DLD1 (cell line): Measurements from ENCODE around the gene SLC24A5.

Experiments
- in situ Hi-C: cut with HindIII; loops from 2 replicates; pipeline ENCODE4 v1.10.0; 2017; ENCODE audit warnings: low sequenced_read_pairs

SLC24A5 gene

GRCh38 chr15:48120745-48121144 lies at the start of gene SLC24A5:
TSS of gene SLC24A5 (plus strand) at chr15:48120990. CDS start at chr15:48121045, 55 bp downstream.
- in situ Hi-C loops, result no loop called here

GRCh38 chr15:48072941-48073340 lies 47.8 kb upstream of the SLC24A5 start:
- in situ Hi-C loops, result no loop called here

DNA sequence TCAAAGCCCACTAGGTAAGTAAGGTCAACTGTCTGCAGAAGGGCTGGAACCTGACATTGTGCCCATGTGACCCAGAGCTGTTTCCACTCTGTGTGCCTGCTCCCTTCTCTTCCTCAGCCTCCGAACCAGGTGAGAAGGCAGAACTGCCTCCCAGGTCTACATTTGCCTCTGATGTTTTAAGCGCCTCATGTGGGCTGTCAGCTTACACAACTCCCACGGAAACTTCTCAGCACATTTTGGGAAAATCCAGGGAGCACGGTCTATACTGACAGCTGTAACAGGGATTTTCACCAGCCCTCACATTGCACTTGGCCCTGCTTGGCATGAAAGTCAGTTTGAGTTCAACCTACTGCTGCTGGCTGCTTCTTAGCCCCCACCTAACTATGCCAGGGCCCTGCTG lies 46.9 kb upstream of the SLC24A5 start:
- in situ Hi-C loops, result no loop called here

DNA sequence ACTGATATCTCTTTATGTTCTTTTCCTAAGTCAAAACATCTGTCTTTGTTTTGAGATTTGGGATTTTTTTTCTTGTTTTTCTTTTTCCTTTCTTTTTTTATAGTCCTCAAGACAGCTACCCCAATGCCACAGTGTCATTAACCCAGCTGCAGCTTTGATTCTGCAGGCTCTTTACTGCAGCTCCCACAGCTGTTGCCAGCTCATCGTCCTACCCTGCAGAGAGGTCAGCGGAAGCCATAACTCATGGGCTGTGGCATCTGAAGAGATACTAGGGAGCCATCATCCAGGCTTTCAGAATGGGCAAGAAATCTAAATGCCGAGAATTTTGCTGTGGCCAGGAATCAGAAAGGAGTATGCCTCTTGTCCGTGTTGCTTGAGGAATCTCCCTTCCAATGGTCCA lies 44.3 kb upstream of the SLC24A5 start:
- in situ Hi-C loops, result no loop called here

GRCh38 chr15:48077616-48078184 lies 43.1 kb upstream of the SLC24A5 start:
- in situ Hi-C loops, result no loop called here

GRCh38 chr15:48084759-48085590 lies 35.8 kb upstream of the SLC24A5 start:
- in situ Hi-C loops, result no loop called here

- in situ Hi-C loops, result no loop called here
Observed at GRCh38 chr15:48085591-48085930, 35.2 kb upstream of the SLC24A5 start.

GRCh38 chr15:48086133-48086532 lies 34.7 kb upstream of the SLC24A5 start:
- in situ Hi-C loops, result no loop called here

- in situ Hi-C loops, result no loop called here
Observed at GRCh38 chr15:48086576-48086975, 34.2 kb upstream of the SLC24A5 start.

DNA sequence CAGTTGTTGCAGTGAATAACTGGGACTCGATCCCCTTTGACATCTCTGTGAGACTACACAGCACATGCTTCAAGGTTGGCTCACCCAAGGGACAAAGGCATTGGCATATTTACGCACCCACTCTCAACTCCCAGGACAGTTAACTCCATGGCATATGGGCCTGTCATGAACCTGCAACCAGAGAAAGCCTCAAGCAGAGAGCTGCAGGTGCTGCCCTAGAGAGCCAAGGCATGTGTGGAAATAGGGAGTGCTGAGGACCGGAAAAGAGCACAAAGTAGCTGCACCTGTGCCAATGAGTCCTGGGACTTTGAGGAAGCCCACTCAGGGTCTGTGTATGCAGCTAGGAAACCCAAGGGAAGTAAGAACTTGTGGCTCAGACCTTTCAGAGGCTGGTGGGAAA lies 32.9 kb upstream of the SLC24A5 start:
- in situ Hi-C loops, result no loop called here

GRCh38 chr15:48089702-48090101 lies 31.1 kb upstream of the SLC24A5 start:
- in situ Hi-C loops, result no loop called here

DNA sequence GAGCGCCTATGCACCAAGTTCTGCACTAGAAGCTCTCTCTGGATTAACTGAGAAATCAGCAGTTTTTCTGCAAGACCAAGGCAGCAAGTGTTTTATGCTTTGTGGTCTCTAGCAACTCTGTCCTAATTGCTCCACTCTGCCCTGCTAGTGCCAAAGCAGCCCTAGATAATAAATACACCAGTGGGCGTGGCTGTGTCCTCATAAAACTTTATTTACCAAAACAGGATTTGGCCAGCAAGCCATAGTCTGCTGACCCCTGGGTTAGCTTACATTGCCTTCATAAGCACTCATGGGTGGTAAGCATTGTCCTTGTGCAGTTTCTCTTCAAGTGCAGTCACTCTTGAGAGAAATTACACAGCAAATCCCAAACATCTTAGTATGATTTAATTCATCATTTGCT lies 30.7 kb upstream of the SLC24A5 start:
- in situ Hi-C loops, result no loop called here

- in situ Hi-C loops, result no loop called here
Observed at GRCh38 chr15:48090666-48091065, 30.1 kb upstream of the SLC24A5 start.

- in situ Hi-C loops, result no loop called here
Observed at GRCh38 chr15:48091522-48091921, 29.3 kb upstream of the SLC24A5 start.

DNA sequence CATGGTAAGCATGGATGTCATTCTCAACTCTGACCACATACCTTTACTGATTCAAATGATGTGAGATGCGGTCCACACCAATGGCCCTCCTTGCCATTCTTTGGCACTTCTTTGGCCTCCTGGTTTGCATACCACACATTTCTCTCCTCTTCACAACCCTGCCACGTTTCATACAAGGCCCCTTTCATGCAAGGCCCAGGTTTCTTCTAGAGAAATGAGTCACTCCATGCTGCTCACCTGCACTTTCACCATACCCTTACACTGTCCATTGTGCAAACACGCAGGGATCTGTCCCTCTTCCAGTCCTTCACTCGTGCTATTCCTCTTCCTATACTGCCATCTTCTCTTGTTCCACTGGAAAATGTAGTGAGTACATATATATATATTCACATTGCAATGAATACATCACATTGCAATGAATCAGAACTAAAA lies 24.4 kb upstream of the SLC24A5 start:
- in situ Hi-C loops, result no loop called here

DNA sequence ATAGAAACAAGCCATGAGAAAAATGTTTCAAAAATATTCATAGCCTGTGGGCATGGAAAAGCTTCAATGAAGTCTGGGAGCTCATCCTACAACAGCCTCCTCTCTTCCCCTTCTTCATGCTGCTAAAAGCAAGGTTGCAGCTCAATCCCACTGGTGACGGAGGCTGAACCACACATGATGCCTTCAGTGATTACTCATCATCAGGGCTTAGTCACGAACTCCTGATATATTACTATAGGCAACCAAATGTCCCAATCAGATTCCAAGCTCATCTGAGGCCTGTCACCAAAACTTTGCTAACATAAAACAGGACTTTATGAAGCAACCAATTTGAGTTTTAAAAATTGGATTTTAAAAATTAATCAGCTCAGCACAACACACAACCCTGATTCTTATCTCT lies 24.0 kb upstream of the SLC24A5 start:
- in situ Hi-C loops, result no loop called here

DNA sequence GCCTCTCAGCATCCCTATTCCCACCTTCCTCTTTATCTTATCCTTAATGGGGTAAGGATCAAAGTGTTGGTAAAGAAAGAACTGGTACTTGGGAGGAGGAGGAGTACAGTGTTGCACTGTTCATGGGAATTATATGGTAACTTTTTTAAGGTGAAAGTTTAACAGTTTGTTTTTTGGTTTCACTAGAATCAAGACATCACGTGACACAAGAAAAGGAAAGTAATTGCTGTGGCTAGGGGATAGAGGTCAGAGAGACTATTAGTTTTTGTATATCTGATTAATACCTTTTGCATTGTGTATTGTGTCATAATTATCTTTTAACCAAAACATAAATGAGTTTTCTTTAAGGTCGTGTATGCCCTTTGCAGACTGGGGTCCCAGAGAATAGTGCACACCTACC lies 23.5 kb upstream of the SLC24A5 start:
- in situ Hi-C loops, result no loop called here

GRCh38 chr15:48101376-48101961 lies 19.3 kb upstream of the SLC24A5 start:
- in situ Hi-C loops, result no loop called here

- in situ Hi-C loops, result no loop called here
Observed at GRCh38 chr15:48102167-48102566, 18.6 kb upstream of the SLC24A5 start.

GRCh38 chr15:48103647-48104046 lies 17.1 kb upstream of the SLC24A5 start:
- in situ Hi-C loops, result no loop called here

- in situ Hi-C loops, result no loop called here
Observed at GRCh38 chr15:48105936-48106335, 14.9 kb upstream of the SLC24A5 start.

GRCh38 chr15:48109212-48109611 lies 11.6 kb upstream of the SLC24A5 start:
- in situ Hi-C loops, result no loop called here
